ENCODE results near the gene TEAD1.

The TEAD1 gene

DNA sequence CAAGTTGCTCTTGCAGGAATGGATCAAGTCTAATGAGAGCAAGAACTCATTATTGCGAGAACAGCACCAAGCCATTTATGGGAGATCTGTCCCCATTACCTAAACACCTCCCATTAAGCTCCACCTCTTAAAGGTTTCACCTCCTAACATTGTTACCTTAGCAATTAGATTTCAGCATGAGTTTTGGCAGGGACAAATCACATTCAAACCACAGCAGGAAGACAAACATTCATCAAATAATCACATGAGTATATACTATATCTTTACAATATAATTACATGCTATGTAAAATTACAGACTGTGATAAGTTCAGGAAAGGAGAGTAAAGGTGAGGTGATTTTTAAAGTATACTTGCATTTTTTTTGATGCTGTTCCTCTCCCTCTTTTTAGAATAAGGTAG is 6.6 kb upstream of the TEAD1 start:
- DNase-seq, result no peak

- DNase-seq, result peak; percentile 37
Observed at GRCh38 chr11:12668166-12668565, 6.1 kb upstream of the TEAD1 start.

GRCh38 chr11:12669930-12670329 is 4.3 kb upstream of the TEAD1 start:
- no peak for DNase-seq

DNA sequence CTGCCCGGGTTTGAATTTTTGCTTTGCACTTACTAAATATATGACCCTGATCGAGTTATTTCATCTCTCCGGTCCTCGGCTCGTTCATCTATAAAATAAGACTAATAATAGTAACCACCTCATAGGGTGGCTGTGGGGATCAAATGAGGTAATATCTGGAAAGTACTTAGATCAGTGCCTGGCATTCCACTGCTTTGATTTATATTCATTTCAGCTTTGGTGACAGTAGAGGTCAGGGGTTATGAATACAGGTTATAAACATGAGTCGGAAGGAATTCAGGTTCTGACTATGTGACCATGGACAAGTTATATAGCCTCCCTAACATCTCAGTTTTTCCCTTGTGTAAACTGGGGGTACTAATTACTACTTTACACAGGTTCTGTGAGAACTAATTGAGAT is 2.9 kb upstream of the TEAD1 start:
- DNase-seq, result no peak

DNA sequence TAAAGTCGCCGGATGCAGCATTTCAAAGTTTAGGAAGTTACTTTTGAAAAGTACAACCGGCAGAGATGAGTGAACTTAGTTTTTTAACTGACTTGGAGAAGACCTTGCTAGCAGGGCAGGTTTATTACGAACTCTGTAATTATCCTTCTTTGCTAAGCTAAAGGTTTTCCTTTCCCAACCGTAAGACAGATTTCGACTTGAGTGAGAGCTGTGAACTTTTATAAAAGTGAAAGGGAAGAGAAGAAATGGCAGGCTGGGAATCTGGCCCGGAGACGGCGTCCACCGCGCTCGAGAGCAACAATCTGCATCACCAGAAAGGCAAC is 659 bp upstream of the TEAD1 start:
- DNase-seq, result no peak

DNA sequence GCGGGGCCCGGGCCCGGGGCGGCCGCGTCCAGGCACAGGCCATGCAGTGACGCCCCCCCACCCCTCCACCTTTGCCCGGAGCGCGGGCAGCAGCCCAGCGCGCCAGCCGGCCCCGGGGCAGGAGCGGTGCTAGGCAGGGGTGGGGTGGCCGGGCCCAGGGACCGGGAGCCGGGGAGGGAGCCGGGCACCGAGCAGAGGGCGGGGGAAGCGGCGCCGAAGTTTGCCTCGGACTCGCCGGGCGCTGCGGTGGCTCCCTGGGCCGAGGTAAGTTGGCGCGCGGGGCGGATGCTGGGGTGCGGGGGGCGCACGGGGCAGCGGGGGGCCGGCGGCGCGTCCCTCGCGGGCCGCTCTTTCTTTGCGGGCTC is 332 bp downstream of the TEAD1 start:
- no peak for DNase-seq

DNA sequence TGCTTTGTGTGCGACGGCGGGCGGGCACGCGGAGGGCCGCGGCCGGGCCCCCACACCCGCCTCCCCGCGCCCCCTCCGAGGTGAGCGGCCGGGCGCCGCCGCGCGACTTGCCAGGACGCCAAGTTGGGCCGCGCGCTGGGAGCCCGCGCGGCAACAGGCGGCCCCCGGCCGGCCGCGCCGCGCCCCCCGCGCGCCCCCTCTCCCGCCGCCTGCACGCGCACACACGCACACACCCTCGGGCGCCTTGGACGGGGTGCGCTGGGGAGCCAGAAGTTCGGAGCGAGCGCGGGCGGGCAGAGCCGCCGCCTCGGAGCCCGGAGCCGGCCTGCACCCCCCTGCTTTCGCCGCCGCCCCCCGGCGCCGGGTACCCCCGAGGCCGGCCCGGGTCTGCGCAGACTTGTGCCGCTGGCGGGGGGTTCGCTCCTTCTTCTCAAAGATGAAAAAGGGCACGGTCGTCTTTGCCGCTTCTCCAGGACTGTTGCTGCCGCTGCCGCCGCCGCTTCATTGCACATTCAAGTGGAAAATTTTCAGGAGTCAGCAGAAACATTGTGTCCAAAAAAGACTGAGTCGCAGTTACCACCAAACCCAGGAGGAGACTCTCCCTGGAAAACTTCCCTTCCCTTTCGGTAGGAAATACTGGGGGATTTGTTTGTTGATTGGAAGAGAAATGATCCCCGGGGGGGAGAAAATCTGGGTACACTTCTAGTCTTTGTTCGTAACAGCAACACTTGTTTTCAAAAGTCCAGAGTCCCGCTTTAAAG is 895 bp downstream of the TEAD1 start:
- DNase-seq, result no peak

DNA sequence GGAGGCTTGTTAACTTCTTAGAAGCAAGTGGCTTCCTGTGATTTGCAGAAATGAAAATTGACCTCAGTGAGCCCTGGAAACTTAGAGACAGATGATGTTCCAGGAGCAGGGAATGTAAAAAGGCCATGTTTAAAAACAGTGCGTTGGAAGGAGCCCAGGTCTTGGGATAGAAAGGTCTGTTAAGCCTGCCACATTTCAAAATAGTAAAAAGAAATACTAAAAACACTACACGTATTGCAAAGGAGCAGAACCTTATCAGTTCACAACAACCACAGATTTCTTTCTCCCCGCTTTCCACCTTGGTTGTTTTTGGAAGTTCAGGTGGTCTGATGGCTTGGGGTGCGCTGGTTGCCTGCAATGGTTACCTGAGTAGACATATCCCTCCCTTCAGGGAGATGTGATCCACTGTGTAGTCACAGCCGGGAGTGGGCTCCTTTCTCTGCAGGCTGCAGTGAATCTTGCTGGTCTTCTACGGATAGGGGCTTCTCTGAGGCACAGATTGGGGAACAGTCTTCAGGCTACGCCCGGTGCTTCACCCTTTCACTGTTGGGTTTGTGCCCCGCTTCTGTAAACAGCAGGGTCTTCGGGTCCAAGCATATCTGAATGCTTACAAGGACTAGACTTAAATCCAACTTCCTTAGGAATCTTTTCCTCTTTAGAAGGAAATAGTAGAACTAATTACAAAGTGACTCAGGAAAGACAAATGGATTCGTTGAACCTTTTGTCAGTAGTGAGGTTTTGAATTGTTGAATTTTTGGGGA is 1.9 kb downstream of the TEAD1 start:
- DNase-seq, result no peak

GRCh38 chr11:12677131-12677530 is 2.9 kb downstream of the TEAD1 start:
- no peak for DNase-seq

GRCh38 chr11:12678092-12678491 is 3.9 kb downstream of the TEAD1 start:
- no peak for DNase-seq

GRCh38 chr11:12678991-12679390 is 4.8 kb downstream of the TEAD1 start:
- no peak for DNase-seq

GRCh38 chr11:12679471-12679870 is 5.2 kb downstream of the TEAD1 start:
- DNase-seq, result no peak

GRCh38 chr11:12680246-12680939 is 6.2 kb downstream of the TEAD1 start:
- peak; percentile 68 for DNase-seq

GRCh38 chr11:12680940-12681258 is 6.7 kb downstream of the TEAD1 start:
- no peak for DNase-seq

GRCh38 chr11:12681466-12681865 is 7.2 kb downstream of the TEAD1 start:
- DNase-seq, result no peak

- DNase-seq, result no peak
Observed at GRCh38 chr11:12682288-12682687, 8.1 kb downstream of the TEAD1 start.

DNA sequence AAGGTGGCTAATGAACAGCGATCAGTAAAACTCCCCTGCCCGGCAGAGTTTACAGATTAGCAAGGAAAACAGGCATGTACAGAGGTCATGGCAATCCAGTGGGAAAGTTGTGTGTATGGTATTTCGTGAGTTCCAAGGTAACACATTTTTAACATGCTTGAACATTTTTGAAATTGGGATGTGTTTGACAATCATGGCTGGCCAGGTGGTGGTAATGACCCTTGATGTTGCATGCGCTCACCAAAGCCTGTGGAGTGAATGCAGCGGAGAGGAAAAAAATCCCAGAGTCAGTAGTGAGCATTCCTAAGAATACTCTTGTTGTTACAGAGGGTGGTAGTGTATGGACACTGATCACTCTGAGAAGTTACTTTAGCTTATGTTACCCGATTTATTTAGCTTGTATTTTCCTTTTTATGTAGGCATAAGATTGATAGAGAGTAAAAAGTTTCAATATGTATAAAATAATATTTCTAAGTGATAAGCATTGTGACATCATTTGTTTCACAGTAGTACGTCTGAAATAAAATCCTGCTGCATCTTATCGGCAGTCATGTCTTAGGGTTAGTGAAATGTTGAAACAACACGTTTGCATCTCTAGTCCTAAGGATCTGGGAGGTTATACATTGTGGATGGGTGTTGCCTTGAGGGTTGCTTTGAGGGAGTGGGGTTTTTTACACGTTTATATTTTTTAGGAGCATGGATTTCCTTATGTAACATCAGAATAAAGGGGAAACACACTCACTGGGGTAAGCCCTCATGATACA is 8.7 kb downstream of the TEAD1 start:
- no peak for DNase-seq

DNA sequence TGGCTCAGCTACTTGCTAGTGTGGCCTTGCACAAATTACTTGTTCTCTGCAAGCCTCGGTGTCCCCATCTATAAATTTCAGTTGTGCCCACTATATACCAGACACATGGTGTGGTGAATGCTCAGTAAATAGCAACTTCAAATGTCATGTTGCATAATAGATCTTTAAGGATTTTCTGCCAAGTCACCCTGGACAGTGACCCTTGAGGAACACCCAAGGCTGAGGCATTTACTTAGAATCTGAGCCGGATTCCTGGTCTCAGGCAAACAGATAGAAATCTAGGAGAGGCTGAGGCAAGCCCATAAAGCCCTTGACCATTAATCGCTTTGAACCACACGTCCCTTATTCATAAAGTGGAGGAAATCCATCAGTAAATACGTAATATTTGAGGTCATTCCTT is 9.7 kb downstream of the TEAD1 start:
- DNase-seq, result no peak

DNA sequence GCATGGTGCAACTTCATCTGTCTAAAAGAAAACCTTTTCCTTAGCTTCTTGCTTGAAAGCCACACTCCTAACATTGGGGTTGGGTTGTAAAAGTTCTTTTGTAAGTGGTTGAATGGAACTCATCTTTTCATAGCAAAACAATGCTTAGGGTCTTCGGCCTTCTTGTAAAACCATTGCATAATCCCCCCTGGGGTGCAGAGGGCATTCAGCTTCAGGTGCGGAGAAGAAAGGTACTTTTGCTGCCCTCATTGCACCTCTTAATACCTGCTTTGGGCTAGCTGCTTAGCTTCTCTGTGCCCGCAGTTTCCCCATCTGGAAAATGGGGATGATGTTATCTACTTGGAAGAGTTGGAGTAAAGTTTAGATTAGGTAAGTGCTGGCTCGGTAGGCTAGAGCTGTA is 10.1 kb downstream of the TEAD1 start:
- no peak for DNase-seq

DNA sequence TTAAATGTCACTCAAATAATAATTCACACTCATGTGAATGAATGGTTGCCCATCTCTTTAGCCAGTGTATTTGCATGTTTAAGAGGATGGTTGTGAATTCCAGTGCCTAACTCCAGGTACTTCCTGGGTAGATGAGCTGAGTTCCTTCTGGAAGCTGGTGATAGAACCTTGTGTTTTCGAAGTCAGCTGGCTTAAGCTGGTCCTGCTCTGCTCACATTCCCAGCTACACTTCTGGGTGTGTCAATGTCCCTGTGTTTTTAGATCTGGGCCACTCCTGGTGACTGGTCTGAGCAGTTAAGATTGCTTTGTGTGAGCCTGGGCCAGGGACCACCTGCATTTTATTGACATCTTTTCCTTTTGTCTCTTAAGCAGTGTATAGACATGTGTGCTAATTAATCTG is 10.6 kb downstream of the TEAD1 start:
- no peak for DNase-seq

- no peak for DNase-seq
Observed at GRCh38 chr11:12685229-12685628, 11.0 kb downstream of the TEAD1 start.

DNA sequence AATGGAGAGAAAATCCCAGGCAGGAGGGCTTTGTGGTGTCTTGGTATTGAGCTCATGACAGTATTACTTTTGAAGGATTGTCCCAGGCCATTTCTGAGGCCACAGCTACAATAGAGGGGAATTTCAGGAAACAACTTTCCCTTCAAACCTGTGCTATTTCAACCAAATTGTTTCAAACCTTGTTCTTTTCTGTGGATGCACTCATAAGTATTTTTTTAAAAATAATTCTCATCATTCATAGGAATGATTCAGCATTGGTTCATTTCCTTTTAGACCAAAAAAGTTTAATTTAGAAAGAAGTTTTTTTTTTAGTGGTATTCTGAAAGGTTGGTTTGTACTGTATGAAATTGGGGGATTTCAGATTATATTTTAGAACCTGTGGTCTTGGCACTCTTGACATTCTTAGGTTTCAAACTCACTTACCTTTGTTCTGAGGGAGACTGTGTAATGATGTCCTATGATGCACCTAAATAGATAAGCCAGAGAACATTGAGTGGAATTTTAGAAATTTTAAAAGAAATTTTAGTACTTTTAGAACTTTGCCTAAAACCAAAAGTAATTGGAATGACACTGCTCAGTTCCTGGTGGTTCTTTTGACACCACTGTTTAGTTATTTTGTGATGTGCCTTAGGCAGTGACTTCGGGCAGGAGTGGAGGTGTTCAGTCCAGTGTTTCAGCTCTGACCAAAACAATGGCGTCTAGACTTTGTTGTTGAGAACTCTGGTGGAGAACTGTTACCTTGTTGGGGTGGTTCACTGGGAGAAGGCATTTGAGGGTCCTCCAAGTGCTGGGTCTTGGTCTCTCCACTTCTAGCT is 12.2 kb downstream of the TEAD1 start:
- DNase-seq, result no peak

- peak; percentile 81 for DNase-seq
Observed at GRCh38 chr11:12687216-12687623, 13.0 kb downstream of the TEAD1 start.
